Gastrocnemius medialis (tissue), 4 donors: ENCODE results near the gene RETREG3. TPM values are rescaled to one million over a fixed set of nuclear protein-coding genes. Genes with fewer than 3 reads are reported as not detected.

Experiments used
- ATAC-seq, 2 donors: fragments of 150-250 bp; one replicate each; pipeline ENCODE4 v1.9.1; 2016
- DNase-seq, 2 donors: peaks; one replicate each; pipeline ENCODE4 v3.0.0-alpha.2; 2019
- H3K27ac ChIP-seq, 4 donors: fragments of 200-600 bp; sonication (generic); 1 replicate in 1 of 4; 2 replicates in 3 of 4; pipeline ENCODE4 v1.5.1; 2016 to 2018; ENCODE audit warnings: mild to moderate bottlenecking in 2 of 4, moderate library complexity in 1 of 4
- H3K27me3 ChIP-seq, 3 donors: fragments of 200-600 bp; sonication (generic) in 2 of 3; 1 replicate in 1 of 3; 2 replicates in 2 of 3; pipeline versions ENCODE4 v1.5.1 to v1.6.0; 2016 to 2019; ENCODE audit warnings: mild to moderate bottlenecking in 1 of 3, moderate library complexity in 1 of 3
- H3K36me3 ChIP-seq, 2 donors: fragments of 200-600 bp; sonication (generic) in 1 of 2; one replicate each; pipeline ENCODE4 v1.5.1; 2017 to 2018
- H3K4me1 ChIP-seq, 2 donors: fragments of 200-600 bp; sonication (generic) in 1 of 2; one replicate each; pipeline ENCODE4 v1.5.1; 2016 to 2017; ENCODE audit warnings: mild to moderate bottlenecking in 2 of 2
- H3K4me3 ChIP-seq, 4 donors: fragments of 200-600 bp; sonication (generic) in 3 of 4; 1 replicate in 1 of 4; 2 replicates in 3 of 4; pipeline ENCODE4 v1.5.1; 2016 to 2019; ENCODE audit warnings: mild to moderate bottlenecking in 2 of 4
- H3K9me3 ChIP-seq, 3 donors: fragments of 200-600 bp; sonication (generic) in 2 of 3; 1 replicate in 1 of 3; 2 replicates in 2 of 3; pipeline ENCODE4 v1.5.1; 2016 to 2019
- CTCF ChIP-seq, 5 experiments: fragments of 450-650 bp in 3 of 5; fragments of 200-600 bp in 2 of 5; sonication (generic) in 2 of 5; IDR thresholded peaks in 4 of 5; conservative IDR thresholded peaks in 1 of 5; 1 replicate in 4 of 5; 2 replicates in 1 of 5; pipeline ENCODE4 v1.5.1; 2016 to 2019; ENCODE audit warnings: antibody characterized with exemption in 5 of 5, mild to moderate bottlenecking in 3 of 5, moderate library complexity in 3 of 5
- POLR2A ChIP-seq, 2 donors: fragments of 450-650 bp; IDR thresholded peaks; one replicate each; pipeline ENCODE4 v1.6.1; 2017; ENCODE audit warnings: antibody characterized with exemption in 2 of 2, mild to moderate bottlenecking in 2 of 2, moderate library complexity in 2 of 2
- in situ Hi-C, 4 donors: fragments of 200-750 bp; cut with MboI; loops; one replicate each; pipeline versions ENCODE4 v1.15.0 to v1.8.0; 2017; ENCODE audit warnings: low sequenced_read_pairs in 4 of 4
- intact Hi-C: fragments of 100-400 bp; cut with DNase I; formaldehyde crosslinking; loops from one replicate; pipeline ENCODE4 v1.15.1; 2023; ENCODE audit warnings: low total_unique reads
- total RNA-seq, 4 donors: library from RNA; depleted of rRNA; stranded (reverse); fragments of >200 nt; gene quantifications; one replicate each; pipeline versions ENCODE4 v1.1.0 to v1.2.3, GENCODE V29; 2016

Gene RETREG3
- total RNA-seq, 4 donors from 2014 or later, result 50.7 to 65.5 (median 60.5) TPM

GRCh38 chr17:42535155-42536047, 73.8 kb downstream of the RETREG3 start:
- in situ Hi-C loops, result no loop called here

GRCh38 chr17:42531455-42532354, 77.5 kb downstream of the RETREG3 start:
- in situ Hi-C loops (no loop called here), intact Hi-C loops (no loop called here)
- Histone ChIP-seq H3K27me3 (no peaks in the 10 kb centered on the region), H3K36me3 (no peaks in the 10 kb centered on the region), H3K4me1 (peaks cover 15 to 21% of the 10 kb centered on the region in 2 donors), H3K4me3 (peak overlapping the region; percentile 53 to 77 (median 62)), H3K9me3 (no peaks in the 10 kb centered on the region), H3K27ac (peak overlapping the region; percentile 81 to 94 (median 87))
- peak in 1 of 2 donors; percentile 72 for DNase-seq
- peak; percentile 23 to 30 for ATAC-seq
- TF ChIP-seq POLR2A (IDR thresholded peaks at IDR 0.05) (peak; percentile 49 to 54), CTCF (IDR thresholded peaks at IDR 0.05 in 4 of 5, conservative IDR thresholded peaks at IDR 0.05 in 1 of 5) (peak; percentile 52 to 73 (median 67))

More at GRCh38 chr17:42535155-42536047, 73.8 kb downstream of the RETREG3 start:
- TF ChIP-seq POLR2A (IDR thresholded peaks at IDR 0.05), result no peak
- no peak for TF ChIP-seq CTCF (IDR thresholded peaks at IDR 0.05 in 4 of 5, conservative IDR thresholded peaks at IDR 0.05 in 1 of 5)
- Histone ChIP-seq H3K36me3 (peaks cover 0 to 18% of the 10 kb centered on the region in 2 donors), H3K9me3 (no peaks in the 10 kb centered on the region), H3K27me3 (no peaks in the 10 kb centered on the region), H3K4me3 (peak overlapping the region; percentile 47 to 63 (median 55)), H3K4me1 (peaks cover 6 to 20% of the 10 kb centered on the region in 2 donors), H3K27ac (peak overlapping the region; percentile 77 to 95 (median 92))
- ATAC-seq (peak in 1 of 2 donors; percentile 4), DNase-seq (no peak)
- intact Hi-C loops, result loop anchor here (2.0 kb wide), 1 partner anchor 19 kb away; no protein-coding TSS in a partner anchor

GRCh38 chr17:42530952-42531454, 78.2 kb downstream of the RETREG3 start:
- Histone ChIP-seq H3K36me3 (no peaks in the 10 kb centered on the region), H3K27me3 (no peaks in the 10 kb centered on the region), H3K4me1 (peaks cover 22 to 27% of the 10 kb centered on the region in 2 donors), H3K9me3 (no peaks in the 10 kb centered on the region), H3K4me3 (no peak overlapping the region), H3K27ac (peak overlapping the region in 2 of 4 donors; percentile 86 to 94)
- DNase-seq (no peak), ATAC-seq (no peak)
- in situ Hi-C loops (no loop called here), intact Hi-C loops (no loop called here)
- no peak for TF ChIP-seq POLR2A (IDR thresholded peaks at IDR 0.05)
- TF ChIP-seq CTCF (IDR thresholded peaks at IDR 0.05 in 4 of 5, conservative IDR thresholded peaks at IDR 0.05 in 1 of 5), result no peak

Other genes with a start within 250 kb of the RETREG3 start
- gene STAT3, start 220.9 kb downstream of the RETREG3 start, total RNA-seq, result 100 to 1,000 TPM in 3 of 4 donors, 10 to 100 TPM in 1; 88.4 to 203 (median 130) TPM
- gene CAVIN1, start 186.1 kb downstream of the RETREG3 start, total RNA-seq, result 100 to 1,000 TPM in 3 of 4 donors, 10 to 100 TPM in 1; 64.9 to 137 (median 125) TPM
- gene ATP6V0A1, start 150.5 kb downstream of the RETREG3 start, total RNA-seq, result 100 to 1,000 TPM in 2 of 4 donors, 10 to 100 TPM in 2; 65.3 to 138 (median 95.3) TPM
- gene NAGLU, start 73.1 kb downstream of the RETREG3 start, total RNA-seq, result 10 to 100 TPM; 16.4 to 30.1 (median 24.1) TPM
- gene HSD17B1, start 56.5 kb downstream of the RETREG3 start, total RNA-seq, result under 1 TPM in 3 of 4 donors, not detected in 1; 0.33 to 0.66 (median 0.47) TPM
- 10 to 100 TPM; 22.4 to 39.9 (median 27.5) TPM for gene COASY, start 47.2 kb downstream of the RETREG3 start, total RNA-seq
- 10 to 100 TPM; 49.7 to 81.9 (median 53.8) TPM for gene MLX, start 42.3 kb downstream of the RETREG3 start, total RNA-seq
- gene PSMC3IP, start 31.6 kb downstream of the RETREG3 start, total RNA-seq, result 1 to 10 TPM in 2 of 4 donors, under 1 TPM in 2; 0.46 to 2.7 (median 1.4) TPM
- 100 to 1,000 TPM in 1 of 4 donors, 10 to 100 TPM in 3; 54.7 to 125 (median 91.7) TPM for gene TUBG1, start 309 bp upstream of the RETREG3 start, total RNA-seq
- 1 to 10 TPM; 3.9 to 5.2 (median 4.2) TPM for gene TUBG2, start 49.9 kb upstream of the RETREG3 start, total RNA-seq
- 10 to 100 TPM; 13.4 to 36.0 (median 31.3) TPM for gene PLEKHH3, start 67.6 kb upstream of the RETREG3 start, total RNA-seq
- gene CCR10, start 72.5 kb upstream of the RETREG3 start, total RNA-seq, result 1 to 10 TPM; 2.0 to 4.6 (median 4.0) TPM
- under 1 TPM; 0.22 to 0.41 (median 0.40) TPM for gene CNTNAP1, start 73.2 kb upstream of the RETREG3 start, total RNA-seq
- gene EZH1, start 135.7 kb upstream of the RETREG3 start, total RNA-seq, result 10 to 100 TPM; 32.6 to 55.2 (median 47.5) TPM
- 10 to 100 TPM; 17.5 to 31.2 (median 20.7) TPM for gene RAMP2, start 151.9 kb upstream of the RETREG3 start, total RNA-seq
- gene VPS25, start 164.1 kb upstream of the RETREG3 start, total RNA-seq, result 10 to 100 TPM; 44.8 to 54.6 (median 53.5) TPM
- gene WNK4, start 171.2 kb upstream of the RETREG3 start, total RNA-seq, result not detected
- gene COA3, start 189.3 kb upstream of the RETREG3 start, total RNA-seq, result 100 to 1,000 TPM in 1 of 4 donors, 10 to 100 TPM in 3; 76.2 to 104 (median 86.8) TPM
- not detected for gene CNTD1, start 189.5 kb upstream of the RETREG3 start, total RNA-seq
- 100 to 1,000 TPM in 1 of 4 donors, 10 to 100 TPM in 3; 82.3 to 102 (median 88.0) TPM for gene BECN1, start 214.9 kb upstream of the RETREG3 start, total RNA-seq
- gene PSME3, start 224.0 kb upstream of the RETREG3 start, total RNA-seq, result 100 to 1,000 TPM in 1 of 4 donors, 10 to 100 TPM in 3; 84.2 to 101 (median 88.7) TPM
- gene AOC2, start 235.2 kb upstream of the RETREG3 start, total RNA-seq, result 1 to 10 TPM in 2 of 4 donors, under 1 TPM in 2; 0.81 to 1.2 (median 1.0) TPM
- 1 to 10 TPM; 2.2 to 7.2 (median 4.2) TPM for gene AOC3, start 241.8 kb upstream of the RETREG3 start, total RNA-seq